Loucy (cell line): ENCODE results near the gene SLC16A4.

ENCODE experiments used
- H2AFZ ChIP-seq: fragments of 200-600 bp; sonication (generic); 2 replicates; pipeline ENCODE4 v1.6.0; 2016; ENCODE audit warnings: antibody characterized with exemption, mild to moderate bottlenecking, low read length, moderate library complexity
- H3F3A ChIP-seq: fragments of 200-600 bp; 2 replicates; pipeline ENCODE4 v1.6.0; 2016; ENCODE audit warnings: antibody characterized with exemption, low read depth, mild to moderate bottlenecking
- H3K27me3 ChIP-seq: fragments of 200-600 bp; sonication (generic); 2 replicates; pipeline ENCODE4 v1.6.1; 2014; ENCODE audit warnings: low read length, mild to moderate bottlenecking; ENCODE audit not compliant: insufficient read depth, poor library complexity, severe bottlenecking
- H3K36me3 ChIP-seq: fragments of 200-600 bp; sonication (generic); 2 replicates; pipeline ENCODE4 v1.6.1; 2016; ENCODE audit warnings: low read length; ENCODE audit not compliant: insufficient read depth
- H3K4me1 ChIP-seq: fragments of 200-600 bp; sonication (generic); 2 replicates; pipeline ENCODE4 v1.5.1; 2014; ENCODE audit warnings: low read length, mild to moderate bottlenecking; ENCODE audit not compliant: insufficient read depth, poor library complexity, severe bottlenecking
- H3K4me2 ChIP-seq: fragments of 200-600 bp; sonication (generic); 2 replicates; pipeline ENCODE4 v1.6.0; 2014; ENCODE audit warnings: antibody characterized with exemption, low read length, low read depth, mild to moderate bottlenecking; ENCODE audit not compliant: poor library complexity, severe bottlenecking
- H3K4me3 ChIP-seq: fragments of 200-600 bp; sonication (generic); 2 replicates; pipeline ENCODE4 v1.5.1; 2014; ENCODE audit warnings: low read length, mild to moderate bottlenecking, mixed read lengths; ENCODE audit not compliant: poor library complexity, severe bottlenecking
- H3K79me2 ChIP-seq: fragments of 200-600 bp; sonication (generic); 2 replicates; pipeline ENCODE4 v1.6.1; 2014; ENCODE audit warnings: low read length; ENCODE audit not compliant: insufficient read depth
- H3K9ac ChIP-seq: fragments of 200-600 bp; sonication (generic); 2 replicates; pipeline ENCODE4 v1.6.0; 2014; ENCODE audit warnings: mild to moderate bottlenecking, low read depth, low read length, moderate library complexity; ENCODE audit not compliant: poor library complexity, severe bottlenecking
- H3K9me2 ChIP-seq: fragments of 200-600 bp; sonication (generic); replicated peaks from 2 replicates; pipeline ENCODE4 v1.6.1; 2016; ENCODE audit warnings: low read depth, low read length, mixed read lengths
- H3K9me3 ChIP-seq: fragments of 200-600 bp; sonication (generic); 2 replicates; pipeline ENCODE4 v1.6.1; 2014; ENCODE audit warnings: mild to moderate bottlenecking, antibody characterized with exemption, low read length, low read depth; ENCODE audit not compliant: insufficient read depth
- H4K20me1 ChIP-seq: fragments of 200-600 bp; sonication (generic); 2 replicates; pipeline ENCODE4 v1.6.0; 2014; ENCODE audit warnings: antibody characterized with exemption, low read length, mild to moderate bottlenecking; ENCODE audit not compliant: insufficient read depth, poor library complexity, severe bottlenecking
- CTCF ChIP-seq: fragments of 200-600 bp; sonication (generic); conservative IDR thresholded peaks from 2 replicates; pipeline ENCODE4 v1.5.1; 2014; ENCODE audit warnings: mild to moderate bottlenecking, antibody characterized with exemption, low read length
- EZH2phosphoT487 ChIP-seq: fragments of 200-600 bp; IDR thresholded peaks from 2 replicates; pipeline ENCODE4 v1.6.1; 2018; ENCODE audit warnings: antibody characterized with exemption, mild to moderate bottlenecking, moderate library complexity, borderline replicate concordance

The SLC16A4 gene

GRCh38 chr1:110341146-110341871, 49.5 kb downstream of the SLC16A4 start:
- Histone ChIP-seq H3F3A (no peaks in the 10 kb centered on the region), H3K27me3 (no peaks in the 10 kb centered on the region), H2AFZ (no peak overlapping the region), H3K9me3 (no peaks in the 10 kb centered on the region), H3K9me2 (no peaks in the 10 kb centered on the region), H3K79me2 (peaks cover 80% of the 10 kb centered on the region), H3K4me1 (peaks cover 66% of the 10 kb centered on the region), H3K36me3 (peaks cover 47% of the 10 kb centered on the region), H3K4me2 (peak overlapping the region; percentile 95), H4K20me1 (peaks cover 69% of the 10 kb centered on the region), H3K9ac (peak overlapping the region; percentile 85), H3K4me3 (peak overlapping the region; percentile 83)
- TF ChIP-seq EZH2phosphoT487 (no peak), CTCF (no peak)

DNA sequence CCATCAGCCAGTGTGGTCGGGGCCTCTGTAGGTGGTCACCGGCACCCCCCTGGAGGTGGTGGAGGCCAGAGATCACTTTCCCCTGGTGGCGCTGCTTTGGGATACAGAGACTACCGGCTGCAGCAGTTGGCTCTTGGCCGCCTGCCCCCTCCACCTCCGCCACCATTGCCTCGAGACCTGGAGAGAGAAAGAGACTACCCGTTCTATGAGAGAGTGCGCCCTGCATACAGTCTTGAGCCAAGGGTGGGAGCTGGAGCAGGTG, 50.7 kb downstream of the SLC16A4 start:
- Histone ChIP-seq H4K20me1 (peaks cover 57% of the 10 kb centered on the region), H2AFZ (no peak overlapping the region), H3K27me3 (no peaks in the 10 kb centered on the region), H3K9ac (peak overlapping the region; percentile 85), H3K4me3 (peak overlapping the region; percentile 83), H3K4me2 (peak overlapping the region; percentile 95), H3K36me3 (peaks cover 41% of the 10 kb centered on the region), H3F3A (no peaks in the 10 kb centered on the region), H3K9me3 (no peaks in the 10 kb centered on the region), H3K79me2 (peaks cover 73% of the 10 kb centered on the region), H3K9me2 (no peaks in the 10 kb centered on the region), H3K4me1 (peaks cover 61% of the 10 kb centered on the region)
- TF ChIP-seq EZH2phosphoT487 (no peak), CTCF (0 out of 2 replicates have a peak, but pooled peaks have one; percentile 12)

- Histone ChIP-seq H3K4me2 (peak overlapping the region; percentile 95), H3K4me1 (peaks cover 56% of the 10 kb centered on the region), H2AFZ (peak overlapping the region; percentile 80), H3K36me3 (peaks cover 36% of the 10 kb centered on the region), H3F3A (no peaks in the 10 kb centered on the region), H4K20me1 (peaks cover 52% of the 10 kb centered on the region), H3K9me2 (no peaks in the 10 kb centered on the region), H3K9me3 (no peaks in the 10 kb centered on the region), H3K27me3 (no peaks in the 10 kb centered on the region), H3K9ac (peak overlapping the region; percentile 85), H3K79me2 (peaks cover 68% of the 10 kb centered on the region), H3K4me3 (peak overlapping the region; percentile 83)
- TF ChIP-seq CTCF = no peak; the same call in 1 of the 2 replicates
- TF ChIP-seq EZH2phosphoT487 = no peak
Measured at GRCh38 chr1:110339407-110340206, 51.2 kb downstream of the SLC16A4 start.
